ENCODE measurements around the gene KLF15.

Gene KLF15

DNA sequence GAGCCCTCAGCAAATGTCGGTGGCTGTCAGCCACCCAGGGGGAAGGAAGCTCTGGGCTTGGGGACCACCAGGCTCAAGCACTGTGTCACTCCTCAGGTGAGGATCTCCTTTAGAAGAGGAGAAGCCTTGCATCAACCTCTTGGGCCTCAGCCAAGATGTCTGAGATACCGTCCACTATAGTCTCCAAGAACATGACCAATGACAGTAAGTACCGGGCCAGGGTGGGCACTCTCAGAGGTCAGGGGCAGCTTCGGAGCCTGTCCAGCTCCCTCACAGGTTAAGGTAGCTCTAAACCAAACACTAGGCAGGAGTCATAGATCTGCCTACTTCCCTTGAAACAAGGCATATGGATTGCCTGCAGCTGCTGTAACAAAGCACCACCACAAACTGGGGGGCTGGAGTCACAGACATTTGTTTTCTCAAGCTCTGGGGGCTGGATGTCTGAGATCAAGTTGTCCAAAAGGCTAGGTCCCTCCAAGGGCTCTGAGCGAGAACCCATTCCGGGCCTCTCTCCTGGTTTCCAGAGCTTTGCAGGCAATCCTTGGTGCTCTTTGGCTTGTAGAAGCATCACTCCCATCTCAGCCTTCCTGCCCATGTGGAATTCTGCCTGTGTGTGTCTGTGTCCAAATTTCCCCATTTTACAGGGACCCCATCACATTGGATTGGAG, 38.8 kb upstream of the KLF15 start:
- TF ChIP-seq POLR2AphosphoS5 (IDR thresholded peaks at IDR 0.05; ENCODE audit: low read depth, low read length) (no peak), POLR2A (IDR thresholded peaks at IDR 0.05; ENCODE audit: low read depth, low read length) (no peak), TAF1 (IDR thresholded peaks at IDR 0.05; ENCODE audit: borderline replicate concordance, low read depth, low read length) (no peak)
- DNase-seq (ENCODE audit: insufficient read length) (no peak), FAIRE-seq (no peak)

DNA sequence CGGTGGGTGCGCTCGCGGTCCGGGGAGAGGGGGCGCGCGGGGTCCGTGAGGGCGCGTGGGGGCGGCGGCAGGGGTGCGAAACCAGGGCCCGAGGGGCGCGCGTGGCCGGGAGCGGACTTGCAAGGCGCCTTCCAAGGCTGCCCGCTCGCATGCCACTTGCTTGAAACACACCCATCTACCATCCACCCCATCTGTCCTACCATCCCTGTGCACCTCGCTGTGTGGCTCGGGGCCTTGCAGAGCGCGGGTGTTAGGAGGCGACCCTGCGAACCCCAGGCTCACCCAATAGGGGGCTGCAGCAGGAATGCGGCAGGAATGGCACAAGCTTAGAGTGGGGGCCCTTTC, 37.7 kb upstream of the KLF15 start:
- TF ChIP-seq POLR2A (IDR thresholded peaks at IDR 0.05; ENCODE audit: low read depth, low read length) (no peak), POLR2AphosphoS5 (IDR thresholded peaks at IDR 0.05; ENCODE audit: low read depth, low read length) (no peak), TAF1 (IDR thresholded peaks at IDR 0.05; ENCODE audit: borderline replicate concordance, low read depth, low read length) (no peak)
- no peak for DNase-seq (ENCODE audit: insufficient read length)
- no peak for FAIRE-seq

DNA sequence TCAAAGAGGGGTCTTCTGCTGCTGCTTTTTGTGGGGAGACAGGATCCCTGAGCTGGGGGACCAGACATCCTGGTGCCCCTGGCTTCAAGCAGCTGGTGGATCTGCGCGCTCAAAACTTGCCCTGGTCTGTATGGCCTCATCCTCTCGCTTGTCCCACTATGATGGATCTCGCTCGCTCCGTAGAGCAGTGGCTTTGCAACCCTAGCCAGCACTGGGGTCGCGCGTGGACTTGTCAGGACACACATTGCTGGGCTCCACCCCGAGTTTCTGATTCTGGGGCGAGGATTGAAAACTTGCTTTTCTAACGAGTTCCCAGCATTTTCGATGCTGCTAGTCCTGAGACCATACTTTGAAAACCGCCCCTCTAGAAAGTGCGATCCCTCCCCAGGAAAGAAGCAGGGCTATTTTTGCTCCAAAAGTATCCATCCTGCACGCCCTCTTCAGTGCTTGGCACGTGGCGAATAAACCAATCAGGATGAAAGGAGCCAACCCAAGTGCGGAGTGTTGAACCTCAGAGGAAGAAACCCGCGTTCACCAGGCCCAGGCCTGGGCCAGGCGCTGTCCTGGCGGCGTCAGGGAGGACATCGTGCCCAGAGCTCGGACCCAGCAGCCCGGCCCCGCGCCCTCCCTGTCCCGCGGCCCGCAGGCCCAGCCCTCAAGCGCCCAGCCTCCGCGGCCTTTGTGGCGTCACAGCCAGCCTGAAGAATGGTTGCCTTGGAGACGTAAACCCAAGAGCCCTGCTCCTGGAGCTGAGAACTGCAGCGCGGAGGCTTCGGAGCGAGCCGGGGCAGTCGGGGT, 37.2 kb upstream of the KLF15 start, which contains the start of gene CFAP100:
Gene CFAP100 (plus strand): TSS at position 731 of the 798 bp plus-strand sequence. CDS start 1,092 bp downstream, outside the sequence.
- FAIRE-seq = no peak
- no peak for DNase-seq (ENCODE audit: insufficient read length)
- TF ChIP-seq POLR2AphosphoS5 (IDR thresholded peaks at IDR 0.05; ENCODE audit: low read depth, low read length) (no peak), TAF1 (IDR thresholded peaks at IDR 0.05; ENCODE audit: borderline replicate concordance, low read depth, low read length) (no peak), POLR2A (IDR thresholded peaks at IDR 0.05; ENCODE audit: low read depth, low read length) (no peak)

DNA sequence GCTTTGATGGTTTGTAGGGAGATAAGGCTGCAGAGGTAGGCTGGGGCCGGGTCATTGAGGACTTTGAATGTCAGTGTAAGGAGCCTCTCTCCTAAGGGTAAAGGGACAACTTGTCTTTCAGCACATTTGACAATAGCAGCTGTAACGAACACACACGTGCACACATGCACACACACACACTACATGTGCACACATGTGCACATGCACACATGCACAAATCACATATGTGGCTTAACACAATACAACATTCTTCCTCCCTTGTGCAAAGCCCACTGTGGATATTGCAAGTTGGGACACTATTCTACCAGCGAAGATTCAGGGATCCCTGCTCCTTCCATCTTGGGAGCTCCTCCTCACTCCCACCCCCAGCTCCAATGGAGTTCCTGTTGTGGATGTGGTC, 36.4 kb upstream of the KLF15 start:
- TF ChIP-seq POLR2A (IDR thresholded peaks at IDR 0.05; ENCODE audit: low read depth, low read length) (no peak), TAF1 (IDR thresholded peaks at IDR 0.05; ENCODE audit: borderline replicate concordance, low read depth, low read length) (no peak), POLR2AphosphoS5 (IDR thresholded peaks at IDR 0.05; ENCODE audit: low read depth, low read length) (no peak)
- DNase-seq (ENCODE audit: insufficient read length) (no peak), FAIRE-seq (no peak)

DNA sequence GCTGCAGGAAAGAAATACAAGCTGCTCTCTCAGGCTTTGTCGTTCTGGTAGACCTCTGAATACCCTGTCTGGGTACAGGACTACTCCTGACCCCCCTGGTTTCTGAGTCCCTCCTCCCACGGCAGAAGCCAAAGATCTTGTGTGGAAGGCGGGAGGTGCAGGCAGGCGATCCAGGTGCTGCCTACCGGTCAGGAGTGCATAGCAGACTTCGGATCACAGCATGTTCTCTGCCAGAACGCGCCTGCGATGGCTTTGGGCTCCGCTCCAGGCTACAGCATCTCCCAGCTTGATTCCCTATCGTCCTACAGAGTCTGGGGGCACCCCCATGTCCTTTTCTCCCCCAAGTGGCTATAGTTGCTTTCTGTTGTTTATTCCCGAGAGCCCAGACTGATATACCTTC, 35.0 kb upstream of the KLF15 start:
- DNase-seq (ENCODE audit: insufficient read length) (no peak), FAIRE-seq (no peak)
- TF ChIP-seq POLR2AphosphoS5 (IDR thresholded peaks at IDR 0.05; ENCODE audit: low read depth, low read length) (no peak), POLR2A (IDR thresholded peaks at IDR 0.05; ENCODE audit: low read depth, low read length) (no peak), TAF1 (IDR thresholded peaks at IDR 0.05; ENCODE audit: borderline replicate concordance, low read depth, low read length) (no peak)

DNA sequence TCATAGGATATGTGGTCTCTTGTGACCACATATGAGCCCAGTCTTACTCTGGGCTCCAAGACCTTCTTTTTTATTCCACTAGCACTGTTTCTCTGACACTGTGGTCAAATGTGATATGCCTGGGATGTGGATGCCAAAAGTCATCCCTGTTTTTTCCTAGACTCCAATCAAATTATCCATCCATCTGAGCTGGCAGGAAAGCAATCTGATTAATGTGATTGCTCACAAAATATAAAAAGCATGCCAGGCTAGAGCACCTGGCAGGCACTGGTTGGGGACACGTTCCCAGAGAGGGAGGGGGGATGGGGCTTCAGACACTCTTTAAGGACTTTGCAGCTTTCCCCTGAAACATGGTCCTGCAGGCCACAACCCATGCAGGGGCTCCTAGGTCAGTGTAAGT, 34.4 kb upstream of the KLF15 start:
- FAIRE-seq (no peak), DNase-seq (ENCODE audit: insufficient read length) (no peak)
- TF ChIP-seq POLR2A (IDR thresholded peaks at IDR 0.05; ENCODE audit: low read depth, low read length) (no peak), POLR2AphosphoS5 (IDR thresholded peaks at IDR 0.05; ENCODE audit: low read depth, low read length) (no peak), TAF1 (IDR thresholded peaks at IDR 0.05; ENCODE audit: borderline replicate concordance, low read depth, low read length) (no peak)

DNA sequence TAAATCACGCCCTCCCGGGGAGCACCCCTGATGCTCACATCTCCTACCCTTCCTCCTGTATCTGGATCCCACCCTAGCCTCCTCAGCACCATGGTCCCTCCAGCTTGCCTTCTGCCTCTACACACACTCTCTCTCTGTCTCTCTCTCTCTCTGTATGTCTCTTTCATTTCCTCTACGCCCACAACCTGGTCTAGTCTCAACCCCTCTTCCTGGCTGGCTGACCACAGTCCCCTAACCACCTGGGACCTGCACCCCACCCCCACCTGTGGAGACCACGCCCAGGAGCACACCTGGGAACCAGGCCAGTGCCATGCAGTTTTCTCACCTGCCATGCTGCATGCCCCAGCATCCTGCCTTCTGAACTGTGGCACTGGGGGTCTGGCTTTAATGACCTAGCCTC, 33.5 kb upstream of the KLF15 start:
- no peak for DNase-seq (ENCODE audit: insufficient read length)
- TF ChIP-seq POLR2A (IDR thresholded peaks at IDR 0.05; ENCODE audit: low read depth, low read length) = no peak
- no peak for TF ChIP-seq TAF1 (IDR thresholded peaks at IDR 0.05; ENCODE audit: borderline replicate concordance, low read depth, low read length)
- no peak for TF ChIP-seq POLR2AphosphoS5 (IDR thresholded peaks at IDR 0.05; ENCODE audit: low read depth, low read length)
- FAIRE-seq = no peak

DNA sequence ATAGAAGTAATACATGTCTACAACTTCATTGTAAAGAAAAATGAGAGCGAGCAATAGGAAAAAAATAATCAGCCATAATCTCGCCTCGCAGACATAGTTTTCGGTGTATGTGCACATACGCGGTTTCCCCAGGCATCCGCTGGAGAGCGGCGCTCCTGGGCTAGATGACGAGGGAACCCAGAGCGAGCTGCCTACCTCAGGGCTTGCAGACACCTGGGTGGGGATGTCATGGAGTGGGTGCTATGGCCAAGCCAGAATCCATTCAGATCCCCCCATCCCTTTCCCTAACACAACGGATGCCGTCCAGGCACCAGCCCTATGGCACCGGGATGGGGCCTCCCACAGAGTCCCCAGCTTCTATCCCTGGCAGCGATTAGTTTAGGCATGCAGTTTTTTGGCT, 33.0 kb upstream of the KLF15 start:
- TF ChIP-seq TAF1 (IDR thresholded peaks at IDR 0.05; ENCODE audit: borderline replicate concordance, low read depth, low read length) (no peak), POLR2AphosphoS5 (IDR thresholded peaks at IDR 0.05; ENCODE audit: low read depth, low read length) (no peak), POLR2A (IDR thresholded peaks at IDR 0.05; ENCODE audit: low read depth, low read length) (no peak)
- FAIRE-seq = no peak

DNA sequence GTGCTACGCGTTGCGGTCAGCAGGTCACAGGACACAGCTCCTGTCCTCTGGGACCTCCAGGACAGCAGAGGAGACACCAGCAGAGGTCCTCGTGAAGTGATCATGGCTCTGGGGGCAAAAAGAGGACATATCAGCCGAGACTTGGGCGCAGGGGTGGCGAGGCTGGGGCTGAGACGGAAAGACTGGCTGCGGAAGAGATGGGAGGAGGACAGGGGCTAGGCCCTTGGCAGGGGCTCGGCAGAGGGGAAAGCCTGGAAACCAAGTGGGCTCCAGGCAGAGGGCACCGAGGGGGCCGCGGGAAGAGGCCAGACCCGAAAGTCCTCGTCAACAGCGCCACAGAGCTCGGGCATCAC, 32.6 kb upstream of the KLF15 start:
- FAIRE-seq = no peak
- DNase-seq (ENCODE audit: insufficient read length) = no peak
- TF ChIP-seq TAF1 (IDR thresholded peaks at IDR 0.05; ENCODE audit: borderline replicate concordance, low read depth, low read length) (no peak), POLR2AphosphoS5 (IDR thresholded peaks at IDR 0.05; ENCODE audit: low read depth, low read length) (no peak)

More for the DNA sequence above, 33.0 kb upstream of the KLF15 start:
- DNase-seq (ENCODE audit: insufficient read length) = no peak

DNA sequence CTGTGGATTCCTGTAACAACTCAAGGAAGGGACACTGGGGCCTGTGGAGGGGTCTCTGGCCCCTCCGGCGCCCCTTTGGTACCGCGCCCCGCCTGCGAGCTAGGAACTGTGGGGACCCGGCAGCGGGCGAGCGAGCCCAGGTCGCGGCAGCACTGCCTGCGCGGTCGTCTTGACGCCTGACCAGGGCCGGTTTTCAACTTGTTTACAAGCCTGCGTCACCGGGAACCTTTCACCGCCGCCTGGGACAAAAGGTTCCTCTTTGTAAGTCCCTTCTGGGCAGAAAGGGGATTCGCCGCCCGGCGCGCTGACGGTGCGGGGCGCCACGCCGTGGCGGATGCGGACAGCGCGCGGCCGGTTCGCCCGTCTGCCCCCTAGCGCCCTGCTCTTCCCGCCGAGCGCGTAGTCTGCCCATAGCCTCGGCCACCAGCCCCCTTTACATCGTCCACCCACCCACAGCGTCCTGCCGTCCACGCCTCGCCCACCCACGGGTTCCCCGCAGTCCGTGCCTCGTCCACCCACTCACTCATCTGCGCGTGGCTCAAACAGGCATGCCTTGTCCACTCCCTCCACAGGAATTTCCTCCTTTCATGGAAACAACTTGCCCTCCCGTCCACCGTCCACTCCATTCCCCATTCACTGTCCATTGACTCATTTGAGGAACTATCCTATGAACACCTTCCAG, 32.0 kb upstream of the KLF15 start:
- FAIRE-seq (peak; percentile 40), DNase-seq (ENCODE audit: insufficient read length) (peak; percentile 64)
- TF ChIP-seq POLR2A (IDR thresholded peaks at IDR 0.05; ENCODE audit: low read depth, low read length) (no peak), POLR2AphosphoS5 (IDR thresholded peaks at IDR 0.05; ENCODE audit: low read depth, low read length) (no peak), TAF1 (IDR thresholded peaks at IDR 0.05; ENCODE audit: borderline replicate concordance, low read depth, low read length) (no peak)

DNA sequence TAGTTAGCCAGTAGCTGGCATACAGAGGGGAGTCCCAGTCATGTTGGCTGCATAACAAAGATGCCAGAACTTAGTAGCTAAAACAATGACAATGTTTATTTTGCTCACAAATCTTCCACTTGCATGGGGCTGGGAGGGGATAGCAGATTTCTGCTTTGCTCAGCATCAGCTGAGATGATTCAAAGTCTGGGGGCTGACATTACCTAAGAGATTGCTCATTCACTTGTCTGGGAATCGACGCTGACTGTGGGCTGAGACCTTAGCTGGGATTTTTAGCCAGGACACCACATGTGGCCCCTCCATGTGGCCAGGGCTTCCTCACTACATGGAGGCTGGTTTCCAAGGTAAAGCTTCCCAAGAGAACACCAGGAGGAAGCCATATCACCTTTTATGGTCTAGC, 24.8 kb upstream of the KLF15 start:
- DNase-seq (ENCODE audit: insufficient read length) (no peak), FAIRE-seq (no peak)
- TF ChIP-seq TAF1 (IDR thresholded peaks at IDR 0.05; ENCODE audit: borderline replicate concordance, low read depth, low read length) (no peak), POLR2A (IDR thresholded peaks at IDR 0.05; ENCODE audit: low read depth, low read length) (no peak), POLR2AphosphoS5 (IDR thresholded peaks at IDR 0.05; ENCODE audit: low read depth, low read length) (no peak)
